Measurements from ENCODE around the gene GNPAT.

GRCh38 chr1:231272880-231273279 lies 31.9 kb downstream of the GNPAT start:
- TF ChIP-seq KAT2A (conservative IDR thresholded peaks at IDR 0.05; ENCODE audit: control insufficient read depth, low read depth, low read length) (no peak), SUZ12 (IDR thresholded peaks at IDR 0.05; ENCODE audit: unreplicated experiment) (no peak), RFX5 (IDR thresholded peaks at IDR 0.05; ENCODE audit: low read depth, low read length) (no peak), SIN3A (IDR thresholded peaks at IDR 0.05; ENCODE audit: low read depth, low read length) (no peak), CTCF (IDR thresholded peaks at IDR 0.05 in 2 of 3, conservative IDR thresholded peaks at IDR 0.05 in 1 of 3; ENCODE audit: control insufficient read depth in 2 of 3, extremely low read depth in 1 of 3, insufficient read depth in 1 of 3, low read depth in 3 of 3, low read length in 3 of 3) (no peak), PBX3 (IDR thresholded peaks at IDR 0.05; ENCODE audit: insufficient replicate concordance, low read depth, low read length) (no peak)

Measured in GM12878 (cell line).